IMR-90 (cell line): ENCODE results near the gene YPEL4.

Experiments used
- MXI1 ChIP-seq: IDR thresholded peaks from 2 replicates; pipeline ENCODE4 v1.6.1; 2012; ENCODE audit warnings: low read depth, mild to moderate bottlenecking, low read length, moderate library complexity, borderline replicate concordance
- TF ChIP-seq, protein P1 (sequence below): conservative IDR thresholded peaks from 2 replicates; pipeline ENCODE4 v1.5.1; 2012; ENCODE audit warnings: mild to moderate bottlenecking, low read depth, low read length, improper control_type of control experiment

GRCh38 chr11:57675176-57675941, 25.6 kb upstream of the YPEL4 start:
- no peak for TF ChIP-seq MXI1
- TF ChIP-seq, protein P1, sequence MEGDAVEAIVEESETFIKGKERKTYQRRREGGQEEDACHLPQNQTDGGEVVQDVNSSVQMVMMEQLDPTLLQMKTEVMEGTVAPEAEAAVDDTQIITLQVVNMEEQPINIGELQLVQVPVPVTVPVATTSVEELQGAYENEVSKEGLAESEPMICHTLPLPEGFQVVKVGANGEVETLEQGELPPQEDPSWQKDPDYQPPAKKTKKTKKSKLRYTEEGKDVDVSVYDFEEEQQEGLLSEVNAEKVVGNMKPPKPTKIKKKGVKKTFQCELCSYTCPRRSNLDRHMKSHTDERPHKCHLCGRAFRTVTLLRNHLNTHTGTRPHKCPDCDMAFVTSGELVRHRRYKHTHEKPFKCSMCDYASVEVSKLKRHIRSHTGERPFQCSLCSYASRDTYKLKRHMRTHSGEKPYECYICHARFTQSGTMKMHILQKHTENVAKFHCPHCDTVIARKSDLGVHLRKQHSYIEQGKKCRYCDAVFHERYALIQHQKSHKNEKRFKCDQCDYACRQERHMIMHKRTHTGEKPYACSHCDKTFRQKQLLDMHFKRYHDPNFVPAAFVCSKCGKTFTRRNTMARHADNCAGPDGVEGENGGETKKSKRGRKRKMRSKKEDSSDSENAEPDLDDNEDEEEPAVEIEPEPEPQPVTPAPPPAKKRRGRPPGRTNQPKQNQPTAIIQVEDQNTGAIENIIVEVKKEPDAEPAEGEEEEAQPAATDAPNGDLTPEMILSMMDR, result no peak
